ENCODE data around the gene HOXC9. TPM values are rescaled to one million over a fixed set of nuclear protein-coding genes. Genes with fewer than 3 reads are reported as not detected.

HOXC9 gene
- total RNA-seq, 1 donor from 2014 or later, result not detected

DNA sequence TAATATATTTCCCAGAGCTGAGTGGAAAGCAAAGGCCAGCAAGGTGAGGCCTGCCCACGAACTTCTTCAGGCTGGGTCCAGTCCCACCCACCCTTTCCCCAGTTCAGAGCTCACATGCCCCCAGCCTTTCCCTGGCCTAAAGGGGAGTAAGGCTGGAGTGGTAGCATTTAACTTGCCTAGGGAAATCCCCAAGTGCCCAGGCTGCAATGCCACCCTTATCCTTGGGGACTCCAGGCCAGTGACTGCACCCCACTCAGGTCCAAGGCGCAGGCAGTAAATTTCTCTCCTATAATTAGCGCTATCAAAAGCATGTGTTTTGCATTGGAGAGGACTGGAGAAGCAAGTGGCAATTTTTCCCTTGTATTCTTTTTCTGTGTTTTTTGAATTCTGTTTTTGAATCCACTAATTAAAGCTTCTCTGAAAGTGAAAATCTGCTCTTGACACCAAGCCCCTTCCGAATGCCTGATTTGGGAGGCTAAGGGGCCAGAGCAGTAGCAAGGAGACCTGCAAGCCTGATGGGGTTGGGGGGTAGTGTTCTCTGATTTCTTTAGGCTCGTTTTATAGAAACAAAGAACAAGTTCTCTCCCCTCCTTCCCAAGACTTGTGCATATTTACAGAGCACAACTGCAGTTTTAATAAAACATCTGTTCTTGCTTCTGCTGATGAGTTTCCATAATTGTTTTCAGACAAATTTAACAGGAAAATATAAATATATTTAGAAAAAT lies 24.8 kb downstream of the HOXC9 start:
- no peak for FAIRE-seq

DNA sequence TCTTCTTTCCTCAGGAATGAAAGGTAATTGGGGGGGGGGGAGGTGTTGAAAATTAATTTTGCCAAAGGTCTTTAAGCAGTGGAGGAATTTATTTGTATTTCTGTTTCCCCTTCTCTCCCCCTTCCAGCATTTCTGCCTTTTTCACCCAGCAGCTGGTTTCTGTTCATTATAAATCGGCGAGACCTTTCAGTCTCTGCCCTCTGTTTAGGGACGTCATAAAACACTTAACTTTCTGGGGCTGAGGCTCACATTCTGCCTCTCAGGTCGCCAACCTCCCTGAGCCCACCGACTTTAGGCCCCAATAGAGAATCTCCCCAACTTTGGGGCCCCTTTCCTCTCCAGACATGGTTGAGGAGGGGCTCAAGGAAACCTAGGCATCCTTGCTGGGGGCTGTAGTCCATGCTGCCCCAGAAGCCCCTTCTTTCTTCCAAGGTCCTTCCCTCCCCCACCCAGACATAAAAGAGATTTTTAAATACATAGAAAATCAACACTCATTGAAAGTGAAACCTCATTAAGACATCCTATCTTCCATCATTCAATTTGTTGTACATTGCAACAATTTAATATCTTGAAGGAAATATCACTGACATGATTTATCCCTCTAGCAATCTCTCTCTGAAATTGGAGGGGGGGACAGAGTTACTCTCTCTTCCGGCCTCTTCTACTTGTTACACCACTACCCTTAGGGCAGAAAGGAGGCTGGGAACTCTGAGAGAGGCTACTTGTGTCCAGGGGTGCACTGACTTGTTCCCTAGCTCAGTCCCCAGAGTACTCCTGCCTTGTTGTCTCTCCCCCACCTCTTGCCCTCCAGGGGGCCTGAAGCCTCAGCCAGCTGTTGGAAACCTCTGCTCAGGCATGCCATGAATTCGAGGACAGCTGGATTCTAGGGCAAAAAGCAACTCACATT lies 25.8 kb downstream of the HOXC9 start:
- DNase-seq (ENCODE audit: low spot score in 2 of 2) (no peak), FAIRE-seq (no peak)

More for the DNA sequence above, 24.8 kb downstream of the HOXC9 start:
- DNase-seq (ENCODE audit: low spot score in 2 of 2), result no peak

GRCh38 chr12:54026640-54027441 lies 26.9 kb downstream of the HOXC9 start:
- FAIRE-seq, result no peak
- DNase-seq (ENCODE audit: low spot score in 2 of 2), result no peak

DNA sequence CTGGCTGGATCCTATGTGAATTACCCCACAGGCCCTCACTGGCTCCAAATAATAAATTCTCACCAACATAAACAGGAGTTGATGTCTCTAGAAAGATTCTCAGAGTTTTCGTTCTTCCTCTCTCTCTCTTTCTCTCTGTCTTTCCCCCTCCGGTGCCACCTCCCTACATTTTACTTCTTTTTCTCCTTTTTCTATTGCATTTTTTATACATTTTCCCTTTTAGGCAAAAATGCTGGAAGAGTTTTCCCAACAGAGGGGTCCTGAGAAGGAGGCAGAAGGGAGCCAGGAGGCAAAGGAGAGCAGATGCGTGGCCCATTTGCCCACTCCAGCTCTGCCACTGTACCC lies 27.5 kb downstream of the HOXC9 start:
- FAIRE-seq (no peak), DNase-seq (ENCODE audit: low spot score in 2 of 2) (no peak)

DNA sequence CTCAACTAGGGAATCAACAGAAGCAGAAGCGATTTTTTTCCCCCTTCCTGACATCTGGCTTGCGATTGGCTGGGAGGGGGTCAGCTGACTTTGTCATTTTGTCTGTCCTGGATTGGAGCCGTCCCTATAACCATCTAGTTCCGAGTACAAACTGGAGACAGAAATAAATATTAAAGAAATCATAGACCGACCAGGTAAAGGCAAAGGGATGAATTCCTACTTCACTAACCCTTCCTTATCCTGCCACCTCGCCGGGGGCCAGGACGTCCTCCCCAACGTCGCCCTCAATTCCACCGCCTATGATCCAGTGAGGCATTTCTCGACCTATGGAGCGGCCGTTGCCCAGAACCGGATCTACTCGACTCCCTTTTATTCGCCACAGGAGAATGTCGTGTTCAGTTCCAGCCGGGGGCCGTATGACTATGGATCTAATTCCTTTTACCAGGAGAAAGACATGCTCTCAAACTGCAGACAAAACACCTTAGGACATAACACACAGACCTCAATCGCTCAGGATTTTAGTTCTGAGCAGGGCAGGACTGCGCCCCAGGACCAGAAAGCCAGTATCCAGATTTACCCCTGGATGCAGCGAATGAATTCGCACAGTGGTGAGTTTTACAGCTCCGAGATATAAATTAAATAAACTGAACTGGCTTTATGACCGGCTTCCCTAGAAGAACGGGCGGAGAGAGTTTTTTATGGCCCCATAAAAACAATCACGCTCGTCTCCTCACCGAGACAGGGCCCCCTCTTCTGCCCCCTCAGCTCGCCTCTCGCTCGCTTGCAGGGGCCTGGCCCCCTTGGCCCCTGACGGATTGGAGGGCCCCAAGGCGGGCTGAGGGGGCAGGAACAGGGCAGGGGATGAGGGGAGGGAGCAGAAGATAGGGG lies 28.6 kb downstream of the HOXC9 start, which contains the start of gene HOXC6:
TSS of gene HOXC6 (plus strand) at position 127 of the 888 bp plus-strand sequence. CDS start at position 209, 82 bp downstream.
- DNase-seq (ENCODE audit: low spot score in 2 of 2), result no peak
- no peak for FAIRE-seq

- FAIRE-seq (no peak), DNase-seq (ENCODE audit: low spot score in 2 of 2) (no peak)
Observed at GRCh38 chr12:54029529-54030441, 29.8 kb downstream of the HOXC9 start.

GRCh38 chr12:54030442-54030801 lies 30.5 kb downstream of the HOXC9 start:
- DNase-seq (ENCODE audit: low spot score in 2 of 2), result no peak
- FAIRE-seq, result no peak

DNA sequence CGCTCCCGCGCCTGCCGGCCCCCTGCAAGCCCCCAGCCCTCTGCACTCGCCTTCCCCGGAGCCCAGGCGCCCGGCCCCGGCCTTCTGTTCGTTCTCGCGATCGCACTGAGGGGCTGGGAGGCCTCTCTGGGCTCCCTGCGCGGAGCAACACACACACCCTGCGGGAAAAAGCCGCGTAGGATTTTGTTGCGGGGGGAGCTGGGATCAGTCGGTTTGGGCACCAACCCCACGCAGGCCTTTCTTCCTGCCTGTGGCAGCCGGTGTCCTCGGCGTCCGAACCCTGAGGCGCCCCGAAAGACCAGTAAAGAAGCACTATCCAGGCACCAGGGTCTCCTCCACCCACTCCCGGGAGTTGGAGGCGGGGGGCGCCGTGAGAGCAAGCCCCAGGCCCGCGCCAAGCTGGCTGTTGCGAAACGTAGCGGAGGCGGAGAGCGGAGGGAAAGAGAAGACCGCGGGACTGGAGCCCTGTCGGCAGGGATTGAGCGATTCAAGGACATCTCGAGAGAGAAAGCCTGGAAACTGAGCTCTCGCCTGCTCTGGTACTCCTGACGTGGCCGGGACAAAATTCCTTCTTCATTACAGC lies 31.0 kb downstream of the HOXC9 start:
- FAIRE-seq (no peak), DNase-seq (ENCODE audit: low spot score in 2 of 2) (no peak)

DNA sequence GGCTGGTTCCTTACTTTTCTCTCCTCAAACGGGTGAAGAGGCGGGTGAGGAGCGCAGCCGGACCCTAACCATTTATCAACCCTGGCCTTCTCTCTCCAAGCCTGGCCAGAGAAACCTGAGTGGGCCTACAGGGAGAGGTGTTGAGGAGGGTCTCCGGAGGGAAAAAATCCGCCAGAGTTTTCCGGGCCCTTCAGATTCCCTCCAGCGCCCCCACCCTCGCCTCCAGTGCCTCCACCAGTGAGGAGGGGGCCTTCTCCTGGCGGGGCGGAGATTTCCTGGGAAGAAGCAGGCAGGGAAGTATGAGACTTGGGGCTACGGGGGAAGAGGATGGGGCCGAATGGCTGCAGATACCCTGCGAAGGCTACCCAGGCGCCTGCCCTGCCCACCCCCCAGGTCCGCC lies 31.5 kb downstream of the HOXC9 start:
- DNase-seq (ENCODE audit: low spot score in 2 of 2) (no peak), FAIRE-seq (no peak)

GRCh38 chr12:54032086-54032619 lies 32.2 kb downstream of the HOXC9 start:
- DNase-seq (ENCODE audit: low spot score in 2 of 2), result no peak
- FAIRE-seq, result no peak

DNA sequence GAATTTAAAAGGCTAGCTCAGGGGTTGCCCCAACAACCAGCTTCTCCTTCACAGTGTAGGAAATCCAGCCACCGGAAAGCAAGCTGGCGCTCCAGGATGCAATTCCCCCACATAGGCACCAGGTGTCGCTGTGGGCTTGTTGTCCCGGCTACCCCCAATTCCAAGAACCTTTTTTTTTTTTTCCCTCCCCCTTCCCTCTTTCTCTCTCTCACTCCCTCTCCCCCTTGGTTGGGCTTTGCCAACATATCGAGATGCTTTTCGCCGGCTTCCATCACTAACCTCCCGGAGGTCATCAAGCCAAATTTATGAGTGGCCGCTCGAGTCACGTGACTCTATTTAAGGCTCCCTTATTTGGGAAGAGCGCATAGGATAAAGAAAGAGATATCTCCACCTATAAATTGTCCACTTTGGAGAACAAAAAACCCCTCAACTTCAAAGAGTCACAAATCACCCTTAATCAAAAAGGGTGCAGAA lies 32.7 kb downstream of the HOXC9 start, which contains the start of gene HOXC5:
TSS of gene HOXC5 (plus strand) at position 424 of the 474 bp plus-strand sequence. CDS start 73 bp downstream, outside the sequence.
- DNase-seq (ENCODE audit: low spot score in 2 of 2) (peak; percentile 82 to 85), FAIRE-seq (no peak)

DNA sequence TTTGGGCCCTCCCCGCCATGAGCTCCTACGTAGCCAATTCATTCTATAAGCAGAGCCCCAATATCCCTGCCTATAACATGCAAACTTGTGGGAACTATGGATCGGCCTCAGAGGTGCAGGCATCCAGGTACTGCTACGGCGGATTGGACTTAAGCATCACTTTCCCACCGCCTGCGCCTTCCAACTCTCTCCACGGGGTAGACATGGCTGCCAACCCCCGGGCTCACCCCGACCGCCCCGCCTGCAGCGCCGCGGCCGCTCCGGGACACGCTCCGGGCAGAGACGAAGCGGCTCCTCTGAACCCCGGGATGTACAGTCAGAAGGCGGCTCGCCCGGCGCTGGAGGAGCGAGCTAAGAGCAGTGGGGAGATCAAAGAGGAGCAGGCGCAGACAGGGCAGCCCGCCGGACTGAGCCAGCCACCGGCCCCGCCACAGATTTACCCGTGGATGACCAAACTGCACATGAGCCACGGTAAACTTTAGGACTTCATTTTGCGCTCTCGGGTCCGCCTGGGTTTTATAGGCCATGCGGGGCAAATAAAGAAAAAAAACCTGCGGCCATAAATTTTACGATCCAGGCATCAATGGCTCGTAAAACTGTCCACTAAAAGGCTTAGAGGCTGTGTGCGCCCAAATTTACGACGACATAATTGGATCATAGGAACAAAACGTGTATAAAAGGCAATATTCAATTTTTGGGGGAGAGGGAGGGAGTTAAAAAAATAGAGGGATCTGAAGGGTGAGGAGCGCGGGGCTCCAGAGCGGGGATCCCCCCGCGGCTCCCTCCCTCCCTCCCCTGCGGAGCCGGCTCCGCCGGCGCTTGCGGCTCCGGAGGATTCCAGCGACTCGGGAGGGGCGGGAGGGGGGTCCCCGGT lies 33.4 kb downstream of the HOXC9 start:
- DNase-seq (ENCODE audit: low spot score in 2 of 2), result no peak
- FAIRE-seq, result no peak

DNA sequence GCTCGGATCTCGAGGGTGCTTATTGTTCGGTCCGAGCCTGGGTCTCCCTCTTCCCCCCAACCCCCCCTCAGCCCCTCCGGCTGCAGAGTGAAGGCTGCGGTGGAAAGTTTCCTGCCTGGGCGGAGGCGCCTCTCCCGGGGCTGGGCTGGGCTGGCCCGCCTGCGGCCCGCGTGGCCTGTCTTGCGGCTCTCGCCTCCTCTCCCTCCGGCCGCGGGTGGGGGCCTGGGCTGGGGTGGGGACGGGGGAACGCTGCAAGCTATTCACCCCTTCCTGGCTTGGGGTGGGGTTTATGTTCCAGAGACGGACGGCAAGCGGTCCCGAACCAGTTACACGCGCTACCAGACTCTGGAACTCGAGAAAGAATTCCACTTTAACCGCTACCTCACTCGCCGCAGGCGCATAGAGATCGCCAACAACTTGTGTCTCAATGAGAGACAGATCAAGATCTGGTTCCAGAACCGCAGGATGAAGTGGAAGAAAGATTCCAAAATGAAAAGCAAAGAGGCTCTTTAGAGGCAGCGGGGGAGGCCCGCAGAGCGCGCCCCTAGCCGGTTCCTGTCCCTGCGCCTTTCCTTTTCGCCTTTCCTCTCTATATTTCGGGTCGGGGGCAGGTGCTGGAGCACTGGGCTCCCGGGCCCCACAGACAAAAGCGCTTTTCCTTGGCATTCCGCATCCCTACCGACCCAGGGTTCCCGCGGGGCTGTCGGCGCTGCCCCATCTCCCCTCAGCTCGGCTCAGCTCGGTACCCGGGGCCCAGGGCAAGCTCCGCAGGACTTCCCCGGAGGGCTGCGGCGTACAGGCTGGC lies 34.2 kb downstream of the HOXC9 start:
- FAIRE-seq, result no peak

DNA sequence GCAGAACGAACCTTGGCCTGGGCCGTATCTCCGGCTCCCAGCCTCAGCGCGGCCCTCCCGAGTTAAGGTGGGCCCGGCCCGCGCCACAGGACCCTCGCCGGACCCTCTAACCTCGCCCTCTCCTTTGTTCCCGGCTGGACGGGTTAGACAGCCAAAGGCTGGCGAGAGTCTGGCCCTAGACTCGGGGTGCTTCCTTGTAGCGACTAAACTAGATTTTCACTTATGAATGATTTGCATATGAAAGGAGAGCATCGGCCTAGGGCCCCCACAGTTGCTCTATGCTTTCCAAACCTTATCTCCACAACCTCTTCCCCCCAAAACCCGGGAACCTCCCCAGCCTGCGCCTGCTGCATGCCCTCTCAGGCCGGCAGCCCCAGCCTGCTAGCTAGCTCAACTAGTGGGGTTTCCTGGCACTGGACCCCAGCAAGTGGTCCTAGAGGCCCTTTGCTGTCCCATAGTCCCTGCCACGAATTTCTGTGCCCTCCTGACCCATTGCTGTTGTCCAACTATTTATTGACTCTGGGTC lies 34.9 kb downstream of the HOXC9 start:
- no peak for FAIRE-seq
- DNase-seq (ENCODE audit: low spot score in 2 of 2), result no peak

More for the DNA sequence above, 34.2 kb downstream of the HOXC9 start:
- no peak for DNase-seq (ENCODE audit: low spot score in 2 of 2)

DNA sequence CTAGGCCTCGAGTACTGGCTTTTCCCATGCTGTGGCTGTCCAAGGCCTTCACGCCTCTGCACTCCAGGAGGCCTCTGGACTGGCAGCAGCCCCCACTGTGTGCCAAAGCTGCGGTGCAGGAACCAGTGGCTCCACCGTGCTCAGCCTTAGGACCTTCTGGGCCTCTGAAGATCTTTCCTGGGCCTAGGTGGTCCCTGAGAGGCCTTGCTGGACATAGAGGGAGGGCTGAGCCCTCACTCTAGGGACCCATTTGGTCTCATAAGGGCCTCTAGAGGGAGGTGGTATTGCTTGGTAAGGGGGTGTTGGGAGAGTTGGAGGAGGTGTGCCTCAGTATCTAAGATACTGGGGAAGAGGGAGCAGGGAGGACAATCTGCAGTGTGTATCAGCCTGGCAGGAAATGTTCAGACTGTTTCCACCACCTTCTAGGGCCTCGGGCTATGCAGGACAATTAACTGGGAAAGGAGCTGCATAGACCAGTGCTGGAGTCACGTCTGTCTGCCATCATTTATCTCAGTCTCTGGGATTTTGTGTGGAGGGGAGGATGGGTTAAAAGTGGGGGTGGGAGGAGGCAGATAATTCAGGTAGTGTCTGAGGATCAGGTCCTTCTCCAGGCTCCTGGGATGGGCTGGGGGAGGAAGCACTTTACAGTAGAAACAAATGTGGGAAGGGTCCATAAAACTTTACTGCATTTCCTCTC lies 35.8 kb downstream of the HOXC9 start:
- FAIRE-seq, result no peak
- DNase-seq (ENCODE audit: low spot score in 2 of 2), result no peak

All from frontal cortex (tissue), 4 donors.